PC-3 (cell line): ENCODE measurements around the gene SOX6.

Source experiments
- CTCF ChIP-seq: fragments of 300-600 bp; sonication (generic); conservative IDR thresholded peaks from 2 replicates; pipeline ENCODE4 v1.5.1; 2017; ENCODE audit warnings: antibody characterized with exemption, low read depth, mild to moderate bottlenecking, low read length
- EZH2 ChIP-seq: fragments of 300-600 bp; sonication (generic); IDR thresholded peaks from one replicate; pipeline ENCODE4 v1.6.1; 2017; ENCODE audit warnings: antibody characterized with exemption, mild to moderate bottlenecking, low read length; ENCODE audit not compliant: unreplicated experiment
- EZH2phosphoT487 ChIP-seq: fragments of 300-600 bp; sonication (generic); IDR thresholded peaks from 2 replicates; pipeline ENCODE4 v1.6.1; 2018; ENCODE audit warnings: mild to moderate bottlenecking, antibody characterized with exemption, low read length, borderline replicate concordance

GRCh38 chr11:16070573-16070972 is 285.8 kb downstream of the SOX6 start:
- TF ChIP-seq EZH2 (no peak), CTCF (no peak), EZH2phosphoT487 (no peak)
